ENCODE measurements around the gene AP2B1. TPM values are rescaled to one million over a fixed set of nuclear protein-coding genes. Genes with fewer than 3 reads are reported as not detected.

The AP2B1 gene
- total and polyA plus RNA-seq, 9 of the 15 experiments (the other 6 are each of a cell fraction or from before 2014, with no cell fraction given) = 60.1 to 287 (median 105) TPM

DNA sequence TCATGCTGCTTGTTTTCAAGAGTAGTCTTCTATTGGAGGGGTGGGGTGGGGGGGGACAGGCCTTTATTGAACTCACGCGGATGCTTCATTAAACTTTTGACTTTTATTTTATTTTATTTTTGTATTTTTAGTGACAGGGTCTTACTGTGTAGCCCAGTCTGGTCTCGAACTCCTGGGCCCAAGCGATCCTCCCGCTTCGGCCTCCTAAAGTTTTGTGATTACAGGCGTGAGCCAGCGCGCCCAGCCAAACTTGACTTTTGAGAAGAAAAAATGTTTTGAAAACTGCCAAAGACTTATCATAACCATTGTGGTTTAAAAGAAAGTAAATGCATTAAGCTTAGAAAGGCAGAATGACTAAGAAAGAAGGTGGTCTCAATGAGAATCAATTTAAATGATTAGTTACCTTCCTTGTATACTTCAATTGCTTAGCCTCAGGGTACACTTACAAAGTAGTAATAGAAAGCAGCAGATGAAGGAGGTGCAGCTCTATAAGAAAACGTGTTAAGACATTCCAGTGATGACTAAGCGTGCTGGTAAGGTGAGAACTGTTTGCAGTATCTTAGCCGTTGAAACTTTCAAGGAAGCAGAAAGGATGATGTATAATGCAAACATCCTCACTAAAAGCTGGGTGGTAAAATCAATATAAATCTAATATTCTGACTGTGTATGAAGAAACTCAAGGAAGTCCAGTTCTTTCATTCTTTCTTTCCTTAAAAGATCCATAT is 1.2 kb downstream of the AP2B1 start (continued):
- TF ChIP-seq, protein P1, sequence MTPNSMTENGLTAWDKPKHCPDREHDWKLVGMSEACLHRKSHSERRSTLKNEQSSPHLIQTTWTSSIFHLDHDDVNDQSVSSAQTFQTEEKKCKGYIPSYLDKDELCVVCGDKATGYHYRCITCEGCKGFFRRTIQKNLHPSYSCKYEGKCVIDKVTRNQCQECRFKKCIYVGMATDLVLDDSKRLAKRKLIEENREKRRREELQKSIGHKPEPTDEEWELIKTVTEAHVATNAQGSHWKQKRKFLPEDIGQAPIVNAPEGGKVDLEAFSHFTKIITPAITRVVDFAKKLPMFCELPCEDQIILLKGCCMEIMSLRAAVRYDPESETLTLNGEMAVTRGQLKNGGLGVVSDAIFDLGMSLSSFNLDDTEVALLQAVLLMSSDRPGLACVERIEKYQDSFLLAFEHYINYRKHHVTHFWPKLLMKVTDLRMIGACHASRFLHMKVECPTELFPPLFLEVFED (CRISPR knock-in tag; conservative IDR thresholded peaks at IDR 0.05) = no peak
- TF ChIP-seq NKRF (IDR thresholded peaks at IDR 0.05; ENCODE audit: borderline replicate concordance) (0 out of 2 replicates have a peak, but pooled peaks have one; percentile 16), HMBOX1 (IDR thresholded peaks at IDR 0.05) (0 out of 2 replicates have a peak, but pooled peaks have one; percentile 48), BHLHE40 (IDR thresholded peaks at IDR 0.05; ENCODE audit: low read length) (peak; percentile 58), TAF7 (tag; IDR thresholded peaks at IDR 0.05) (no peak), ATF7 (IDR thresholded peaks at IDR 0.05) (0 out of 2 replicates have a peak, but pooled peaks have one; percentile 18), FOS (IDR thresholded peaks at IDR 0.05; ENCODE audit: extremely low read depth, insufficient read length) (no peak), ZKSCAN8 (CRISPR knock-in tag; IDR thresholded peaks at IDR 0.05) (0 out of 2 replicates have a peak, but pooled peaks have one; percentile 5), PCBP1 (IDR thresholded peaks at IDR 0.05; ENCODE audit: low read depth, low read length, poor library complexity, severe bottlenecking) (no peak), NR4A1 (CRISPR knock-in tag; IDR thresholded peaks at IDR 0.05) (no peak), NR4A1 (tag; IDR thresholded peaks at IDR 0.05) (peak; percentile 31; the same call in 1 of the 2 replicates), HDAC1 (IDR thresholded peaks at IDR 0.05) (peak in 1 of 2 experiments; percentile 52; a peak in 1 of 4 replicates), EP400 (IDR thresholded peaks at IDR 0.05) (peak; percentile 61), HDAC3 (IDR thresholded peaks at IDR 0.05; ENCODE audit: borderline replicate concordance, partially characterized antibody) (no peak), C11orf30 (IDR thresholded peaks at IDR 0.05; ENCODE audit: low read depth) (peak; percentile 72), SOX6 (IDR thresholded peaks at IDR 0.05) (peak; percentile 14; the same call in 1 of the 2 replicates)

Measured in K562 (cell line).